ENCODE results near the gene BTBD6.
A peak's percentile ranks its signal among the peaks of the same experiment; 100 is the strongest.

- TF ChIP-seq CTCF (IDR thresholded peaks at IDR 0.05) (peak; percentile 26), ZFX (IDR thresholded peaks at IDR 0.05; ENCODE audit: borderline replicate concordance) (no peak)
Observed at GRCh38 chr14:105200074-105200473, 48.3 kb upstream of the BTBD6 start.
